Activated B cell treated with CpG ODN at 0.5 μM for 24 hours (primary cell): ENCODE results near the gene CDCA4. TPM values are rescaled to one million over a fixed set of nuclear protein-coding genes. Genes with fewer than 3 reads are reported as not detected.
A peak's percentile ranks its signal among the peaks of the same experiment; 100 is the strongest.

Source experiments
- ATAC-seq: fragments of 200-7000 bp; cut with Tn5 transposase; one replicate; pipeline ENCODE4 v1.10.0; 2021; ENCODE audit warnings: low read depth, mild to moderate bottlenecking, moderate library complexity
- CTCF ChIA-PET: fragments of 350-600 bp; sonication (Branson Sonifier 250); formaldehyde crosslinking; loops from one replicate; lab custom pipeline; 2021; ENCODE audit warnings: antibody characterized with exemption; lab: Charles Lee
- POLR2A ChIA-PET: fragments of 350-600 bp; sonication (Branson Sonifier 250); formaldehyde crosslinking; loops from one replicate; lab custom pipeline; 2021; ENCODE audit warnings: antibody characterized with exemption; lab: Charles Lee
- DNase-seq: peaks from one replicate; pipeline ENCODE4 v3.0.0; 2022
- H3K27ac Mint-ChIP-seq: one replicate; pipeline ENCODE4 v1.8.0; 2020; ENCODE audit warnings: mixed read lengths
- H3K27me3 Mint-ChIP-seq: one replicate; pipeline ENCODE4 v1.8.0; 2021; ENCODE audit warnings: mixed read lengths
- H3K36me3 Mint-ChIP-seq: one replicate; pipeline ENCODE4 v1.8.0; 2021; ENCODE audit warnings: low read depth, mixed read lengths
- H3K4me1 Mint-ChIP-seq: one replicate; pipeline ENCODE4 v1.8.0; 2021; ENCODE audit warnings: mixed read lengths
- H3K4me3 Mint-ChIP-seq: one replicate; pipeline ENCODE4 v1.8.0; 2020; ENCODE audit warnings: mild to moderate bottlenecking, mixed read lengths
- H3K9me3 Mint-ChIP-seq: one replicate; pipeline ENCODE4 v1.8.0; 2020; ENCODE audit warnings: mixed read lengths
- CTCF ChIP-seq: fragments of 200-600 bp; IDR thresholded peaks from one replicate; pipeline ENCODE4 v1.8.0; 2022; ENCODE audit warnings: antibody characterized with exemption, mild to moderate bottlenecking
- intact Hi-C: fragments of 100-400 bp; cut with micrococcal nuclease; formaldehyde crosslinking; loops from one replicate; pipeline ENCODE4 v1.15.1; 2024
- total RNA-seq: library from RNA; stranded (reverse); gene quantifications from 2 replicates; pipeline ENCODE4 v1.2.3, GENCODE V29; 2022

CDCA4 gene
- 11.7 and 13.6 TPM in 2 replicates for total RNA-seq

GRCh38 chr14:105020815-105021655 lies at the start of gene CDCA4:
TSS of gene CDCA4 (minus strand) at chr14:105021083. CDS start at chr14:105011929, 9,154 bp downstream.
- CTCF ChIA-PET: interaction anchor here (1.0 to 1.6 kb wide), 4 partner anchors 21 to 25 kb away, joined by 3 to 9 read pairs (median 4); no protein-coding TSS in a partner anchor
- no peak for TF ChIP-seq CTCF
- intact Hi-C loops: loop anchor here (1.0 to 2.0 kb wide), 8 partner anchors 24 to 470 kb away; partner anchors contain the start of genes CLBA1, GPR132, SIVA1 and TEDC1
- Mint-ChIP-seq H3K4me3 (peak within 1 kb of the TSS; percentile 92), H3K27ac (peak within 1 kb of the TSS; percentile 94), H3K27me3 (no peaks in the 10 kb centered on the region), H3K9me3 (no peaks in the 10 kb centered on the region), H3K4me1 (peaks cover 62% of the 10 kb centered on the region), H3K36me3 (peaks cover 13% of the 10 kb centered on the region)
- POLR2A ChIA-PET: interaction anchor here (0.6 to 3.0 kb wide), 17 partner anchors 8 to 507 kb away, joined by 3 to 27 read pairs (median 5); partner anchors contain the start of genes BRF1, CLBA1, GPR132 and SIVA1
- ATAC-seq (peak; percentile 84), DNase-seq (peak; percentile 97)

- TF ChIP-seq CTCF: no peak
- ATAC-seq: peak; percentile 43
- Mint-ChIP-seq H3K27me3 (no peaks in the 10 kb centered on the region), H3K9me3 (no peaks in the 10 kb centered on the region), H3K4me1 (peaks cover 71% of the 10 kb centered on the region), H3K27ac (peak overlapping the region; percentile 92), H3K36me3 (no peaks in the 10 kb centered on the region), H3K4me3 (peak overlapping the region; percentile 67)
- intact Hi-C loops: loop anchor here (1.0 kb wide), 2 partner anchors 9 to 16 kb away; no protein-coding TSS in a partner anchor
- ChIA-PET POLR2A (interaction anchor here (0.6 to 3.0 kb wide), 10 partner anchors 8 to 147 kb away, joined by 3 to 26 read pairs (median 4); partner anchors contain the start of genes CDCA4 and PLD4), CTCF (interaction anchor here (1.3 to 2.9 kb wide), 3 partner anchors 9 to 20 kb away, joined by 3 to 18 read pairs (median 6); no protein-coding TSS in a partner anchor)
- no peak for DNase-seq
Measured at GRCh38 chr14:105069871-105070759, 49.2 kb upstream of the CDCA4 start.

GRCh38 chr14:105069522-105069870 lies 48.6 kb upstream of the CDCA4 start:
- Mint-ChIP-seq H3K27me3 (no peaks in the 10 kb centered on the region), H3K27ac (peak overlapping the region; percentile 92), H3K4me1 (peaks cover 72% of the 10 kb centered on the region), H3K4me3 (peak overlapping the region; percentile 67), H3K9me3 (no peaks in the 10 kb centered on the region), H3K36me3 (peaks cover 3% of the 10 kb centered on the region)
- ATAC-seq: no peak
- ChIA-PET CTCF (no interaction called here), POLR2A (interaction anchor here (0.8 to 2.0 kb wide), 3 partner anchors 11 to 145 kb away, joined by 3 to 6 read pairs (median 4); partner anchors contain the start of gene PLD4)
- intact Hi-C loops: no loop called here
- no peak for DNase-seq
- TF ChIP-seq CTCF: no peak

GRCh38 chr14:105068818-105069217 lies 47.9 kb upstream of the CDCA4 start:
- Mint-ChIP-seq H3K4me3 (peak overlapping the region; percentile 4), H3K4me1 (peaks cover 78% of the 10 kb centered on the region), H3K36me3 (peaks cover 5% of the 10 kb centered on the region), H3K9me3 (no peaks in the 10 kb centered on the region), H3K27me3 (no peaks in the 10 kb centered on the region), H3K27ac (peak overlapping the region; percentile 92)
- intact Hi-C loops: no loop called here
- no peak for TF ChIP-seq CTCF
- CTCF ChIA-PET: no interaction called here
- no peak for ATAC-seq
- POLR2A ChIA-PET: interaction anchor here (0.8 kb wide), 1 partner anchor 23 kb away, joined by 3 read pairs; no protein-coding TSS in a partner anchor
- no peak for DNase-seq
